ENCODE results near the gene ATP5F1D. TPM values are rescaled to one million over a fixed set of nuclear protein-coding genes. Genes with fewer than 3 reads are reported as not detected.

Gene ATP5F1D
- total RNA-seq, 1 donor from 2014 or later, result 7.1 TPM

- Histone ChIP-seq H3K9ac (no peak overlapping the region), H3K4me3 (peak overlapping the region; percentile 73), H3K79me2 (ENCODE audit: low read depth) (peaks cover 12% of the 10 kb centered on the region), H3K9me3 (ENCODE audit: low read depth) (no peaks in the 10 kb centered on the region), H3K4me2 (peak overlapping the region; percentile 91), H2AFZ (replicated peaks) (no peak overlapping the region), H3F3A (ENCODE audit: low read depth) (peaks cover 65% of the 10 kb centered on the region), H3K27me3 (peaks cover 7% of the 10 kb centered on the region), H3K36me3 (no peaks in the 10 kb centered on the region), H3K4me1 (peaks cover 65% of the 10 kb centered on the region), H4K20me1 (ENCODE audit: low read depth) (peaks cover 29% of the 10 kb centered on the region), H3K27ac (no peak overlapping the region)
- peaks cover 1% of the 10 kb centered on the region for H3K36me3 Mint-ChIP-seq
- TF ChIP-seq EZH2phosphoT487 (IDR thresholded peaks at IDR 0.05), result no peak
- no peak for TF ChIP-seq CTCF (IDR thresholded peaks at IDR 0.05)
- no peak for TF ChIP-seq EZH2 (IDR thresholded peaks at IDR 0.05)
- peak; percentile 55 for DNase-seq (ENCODE audit: low spot score)
- H3K4me1 Mint-ChIP-seq, result peaks cover 70% of the 10 kb centered on the region
- no peaks in the 10 kb centered on the region for H3K9me3 Mint-ChIP-seq
- H3K4me3 Mint-ChIP-seq, result peak overlapping the region; percentile 43
- H3K27me3 Mint-ChIP-seq (ENCODE audit: insufficient read depth, low read depth), result peaks cover 13% of the 10 kb centered on the region
- H3K27ac Mint-ChIP-seq, result no peak overlapping the region
These were observed 21.1 kb downstream of the ATP5F1D start for GRCh38 chr19:1262623-1263123.

GRCh38 chr19:1263188-1263587, 21.6 kb downstream of the ATP5F1D start:
- Histone ChIP-seq H3K27ac (no peak overlapping the region), H3F3A (ENCODE audit: low read depth) (peaks cover 65% of the 10 kb centered on the region), H3K9me3 (ENCODE audit: low read depth) (no peaks in the 10 kb centered on the region), H3K4me3 (no peak overlapping the region), H3K4me2 (no peak overlapping the region), H3K27me3 (peaks cover 12% of the 10 kb centered on the region), H2AFZ (replicated peaks) (no peak overlapping the region), H3K36me3 (no peaks in the 10 kb centered on the region), H3K79me2 (ENCODE audit: low read depth) (peaks cover 8% of the 10 kb centered on the region), H3K9ac (no peak overlapping the region), H4K20me1 (ENCODE audit: low read depth) (peaks cover 24% of the 10 kb centered on the region), H3K4me1 (peaks cover 67% of the 10 kb centered on the region)
- TF ChIP-seq EZH2phosphoT487 (IDR thresholded peaks at IDR 0.05) (no peak), EZH2 (IDR thresholded peaks at IDR 0.05) (no peak), CTCF (IDR thresholded peaks at IDR 0.05) (no peak)
- Mint-ChIP-seq H3K9me3 (no peaks in the 10 kb centered on the region), H3K4me3 (peak overlapping the region; percentile 72), H3K27me3 (ENCODE audit: insufficient read depth, low read depth) (peaks cover 13% of the 10 kb centered on the region), H3K4me1 (peaks cover 70% of the 10 kb centered on the region), H3K27ac (peak overlapping the region; percentile 76), H3K36me3 (no peaks in the 10 kb centered on the region)
- DNase-seq (ENCODE audit: low spot score), result no peak

GRCh38 chr19:1264801-1265614, 23.5 kb downstream of the ATP5F1D start:
- Histone ChIP-seq H3K4me3 (no peak overlapping the region), H3K27me3 (peaks cover 14% of the 10 kb centered on the region), H3F3A (ENCODE audit: low read depth) (peaks cover 63% of the 10 kb centered on the region), H3K9ac (no peak overlapping the region), H4K20me1 (ENCODE audit: low read depth) (peaks cover 15% of the 10 kb centered on the region), H3K79me2 (ENCODE audit: low read depth) (peaks cover 15% of the 10 kb centered on the region), H3K4me2 (peak overlapping the region; percentile 78), H3K36me3 (no peaks in the 10 kb centered on the region), H2AFZ (replicated peaks) (no peak overlapping the region), H3K4me1 (peaks cover 60% of the 10 kb centered on the region), H3K9me3 (ENCODE audit: low read depth) (no peaks in the 10 kb centered on the region), H3K27ac (peak overlapping the region; percentile 2)
- peak overlapping the region; percentile 79 for H3K4me3 Mint-ChIP-seq
- H3K4me1 Mint-ChIP-seq, result peaks cover 64% of the 10 kb centered on the region
- peak overlapping the region; percentile 98 for H3K27ac Mint-ChIP-seq
- H3K36me3 Mint-ChIP-seq, result peaks cover under 1% of the 10 kb centered on the region
- DNase-seq (ENCODE audit: low spot score), result peak; percentile 86
- H3K27me3 Mint-ChIP-seq (ENCODE audit: insufficient read depth, low read depth), result peaks cover 15% of the 10 kb centered on the region
- no peak for TF ChIP-seq EZH2 (IDR thresholded peaks at IDR 0.05)
- no peaks in the 10 kb centered on the region for H3K9me3 Mint-ChIP-seq

Data from neural progenitor cell (in vitro differentiated cells).